ENCODE measurements around the gene DYNLT1.
"Not testable (repeated sequence)": the region's sequence is repeated elsewhere in the genome, so short reads cannot be mapped to it uniquely, and the experiment has no call there.

The DYNLT1 gene

GRCh38 chr6:158626360-158627167 is 18.0 kb downstream of the DYNLT1 start:
- no peak for DNase-seq
- intact Hi-C loops (cut with DNase I): no loop called here

GRCh38 chr6:158625881-158626305 is 18.6 kb downstream of the DYNLT1 start:
- intact Hi-C loops (cut with DNase I): no loop called here
- DNase-seq: peak in 1 of 10 donors; percentile 78

- DNase-seq: no peak
- intact Hi-C loops (cut with DNase I): no loop called here
These were observed 19.6 kb downstream of the DYNLT1 start for GRCh38 chr6:158624684-158625682.

- no peak for DNase-seq
- intact Hi-C loops (cut with DNase I): no loop called here
These were observed 21.9 kb downstream of the DYNLT1 start for GRCh38 chr6:158622545-158623190.

GRCh38 chr6:158621694-158622544 is 22.6 kb downstream of the DYNLT1 start:
- intact Hi-C loops (cut with DNase I): no loop called here
- no peak for DNase-seq

- peak in 1 of 10 donors; percentile 55 for DNase-seq
- intact Hi-C loops (cut with DNase I): no loop called here
These were observed 23.4 kb downstream of the DYNLT1 start for GRCh38 chr6:158620963-158621693.

GRCh38 chr6:158619922-158620801 is 24.4 kb downstream of the DYNLT1 start:
- no peak for DNase-seq
- intact Hi-C loops (cut with DNase I): no loop called here

- DNase-seq; intact Hi-C loops (cut with DNase I): not testable (repeated sequence)
These were observed 26.3 kb downstream of the DYNLT1 start for GRCh38 chr6:158618289-158618688.

GRCh38 chr6:158614606-158615005 is 29.9 kb downstream of the DYNLT1 start:
- DNase-seq; intact Hi-C loops (cut with DNase I): not testable (repeated sequence)

GRCh38 chr6:158611541-158612370 is 32.8 kb downstream of the DYNLT1 start:
- intact Hi-C loops (cut with DNase I): no loop called here
- DNase-seq: no peak

GRCh38 chr6:158611039-158611438 is 33.5 kb downstream of the DYNLT1 start:
- intact Hi-C loops (cut with DNase I): no loop called here
- no peak for DNase-seq

- intact Hi-C loops (cut with DNase I): no loop called here
- DNase-seq: peak in 1 of 10 donors; percentile 63
These were observed 34.1 kb downstream of the DYNLT1 start for GRCh38 chr6:158610319-158610968.

- intact Hi-C loops (cut with DNase I): no loop called here
- DNase-seq: peak in 1 of 10 donors; percentile 30
These were observed 34.9 kb downstream of the DYNLT1 start for GRCh38 chr6:158609455-158610155.

- DNase-seq: peak in 1 of 10 donors; percentile 54
- intact Hi-C loops (cut with DNase I): no loop called here
These were observed 36.3 kb downstream of the DYNLT1 start for GRCh38 chr6:158608221-158608620.

- DNase-seq: peak in 1 of 10 donors; percentile 77
- intact Hi-C loops (cut with DNase I): no loop called here
These were observed 37.0 kb downstream of the DYNLT1 start for GRCh38 chr6:158607411-158608170.

All from posterior cingulate gyrus (tissue), 11 donors.